Sigmoid colon (tissue), 7 donors: ENCODE data around the gene ADCY3. TPM values are rescaled to one million over a fixed set of nuclear protein-coding genes. Genes with fewer than 3 reads are reported as not detected.

Experiments
- DNase-seq: peaks from one replicate; pipeline ENCODE4 v3.0.0-alpha.2; 2019
- H3K27ac ChIP-seq, 4 donors: fragments of 200-600 bp; sonication (generic); one replicate each; pipeline ENCODE4 v1.5.1; 2016 to 2019; ENCODE audit warnings: mild to moderate bottlenecking in 1 of 4
- H3K27me3 ChIP-seq, 3 donors: fragments of 200-600 bp; sonication (generic); one replicate each; pipeline ENCODE4 v1.5.1; 2019; ENCODE audit warnings: mild to moderate bottlenecking in 1 of 3
- H3K36me3 ChIP-seq, 4 donors: fragments of 200-600 bp; sonication (generic); one replicate each; pipeline ENCODE4 v1.5.1; 2016 to 2019
- H3K4me1 ChIP-seq, 4 donors: fragments of 200-600 bp; sonication (generic); one replicate each; pipeline ENCODE4 v1.5.1; 2017 to 2019
- H3K4me3 ChIP-seq, 4 donors: fragments of 200-600 bp; sonication (generic); one replicate each; pipeline ENCODE4 v1.5.1; 2017 to 2019; ENCODE audit warnings: mild to moderate bottlenecking in 2 of 4, moderate library complexity in 1 of 4
- H3K9me3 ChIP-seq, 4 donors: fragments of 200-600 bp in 3 of 4; sonication (generic) in 3 of 4; one replicate each; pipeline versions ENCODE4 v1.5.1 to v1.6.1; 2013 to 2019
- EP300 ChIP-seq, 4 donors: sonication (generic); formaldehyde crosslinking; IDR thresholded peaks; one replicate each; pipeline ENCODE4 v1.6.1; 2017; ENCODE audit warnings: antibody characterized with exemption in 4 of 4
- POLR2A ChIP-seq, 2 donors: fragments of 450-650 bp; IDR thresholded peaks; one replicate each; pipeline ENCODE4 v1.6.1; 2016; ENCODE audit warnings: antibody characterized with exemption in 2 of 2, mild to moderate bottlenecking in 2 of 2, moderate library complexity in 2 of 2
- POLR2AphosphoS5 ChIP-seq, 4 donors: sonication (generic); formaldehyde crosslinking; IDR thresholded peaks; one replicate each; pipeline ENCODE4 v1.6.1; 2017; ENCODE audit warnings: antibody characterized with exemption in 4 of 4
- WGBS, 2 donors: extraction: QIAGEN DNeasy Blood & Tissue Kit; methylation state at CpG; one replicate each; pipeline ENCODE4 v1.1.7; 2013; 5-methylcytosine and 5-hydroxymethylcytosine counted together
- intact Hi-C: fragments of 100-400 bp; cut with DNase I; formaldehyde crosslinking; loops from one replicate; pipeline ENCODE4 v1.15.1; 2023
- polyA plus RNA-seq, 3 donors: library from polyadenylated mRNA; stranded (reverse); fragments of 200-250 nt; gene quantifications; one replicate each; pipeline ENCODE4 v1.2.3, GENCODE V29; 2013
- total RNA-seq, 4 donors: library from RNA; depleted of rRNA; stranded (reverse); fragments of >200 nt; gene quantifications; one replicate each; pipeline ENCODE4 v1.1.0, GENCODE V29; 2016
- TF ChIP-seq, protein P1 (sequence below), 4 experiments: fragments of 450-650 bp in 3 of 4; fragments of 200-600 bp in 1 of 4; IDR thresholded peaks; one replicate each; pipeline ENCODE4 v1.5.1; 2016 to 2019; ENCODE audit warnings: antibody characterized with exemption in 4 of 4, mild to moderate bottlenecking in 3 of 4, moderate library complexity in 2 of 4
- donor health status: healthy with polysubstance abuse.
- donor health status: Bipolar disorder and iron deficiency.
- donor health status: healthy.

The ADCY3 gene
- total and polyA plus RNA-seq, 7 donors, result 3.5 to 43.8 (median 17.5) TPM

DNA sequence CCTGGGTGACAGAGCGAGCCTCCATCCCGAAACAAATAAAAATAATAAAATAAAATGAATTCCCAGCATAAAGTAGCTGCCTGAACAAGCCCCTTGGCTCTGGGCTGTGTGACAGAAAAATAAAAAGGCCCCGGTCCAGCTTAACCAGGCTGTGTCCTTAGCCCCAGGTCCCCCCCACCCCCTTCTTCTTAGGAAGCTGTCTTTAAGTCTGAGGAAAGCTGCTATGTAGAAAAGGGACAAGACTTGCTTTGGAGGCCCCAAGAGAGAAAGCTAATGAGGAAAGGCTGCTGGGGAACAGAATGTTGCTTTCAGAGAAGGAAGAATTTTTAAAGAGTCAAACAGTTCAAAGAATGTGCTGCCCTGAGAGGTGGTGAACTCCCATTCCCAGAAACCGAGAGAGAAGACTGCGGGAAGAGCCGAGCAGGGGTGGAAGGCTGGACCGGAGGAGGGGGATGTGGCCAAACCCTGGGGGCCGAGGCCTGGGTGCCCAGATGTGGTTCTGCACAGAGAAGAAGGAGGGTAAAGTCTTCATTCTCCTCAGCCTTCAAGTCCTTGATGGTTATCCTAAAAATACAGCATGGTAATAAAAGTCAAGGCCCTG lies 64.9 kb downstream of the ADCY3 start:
- H3K27me3 ChIP-seq, result no peaks in the 10 kb centered on the region
- peak; percentile 53 for DNase-seq
- intact Hi-C loops, result no loop called here
- peaks cover 0 to 10% (median 0%) of the 10 kb centered on the region in 4 donors for H3K4me1 ChIP-seq
- H3K27ac ChIP-seq, result peak overlapping the region; percentile 41 to 65 (median 54)
- no peaks in the 10 kb centered on the region for H3K9me3 ChIP-seq
- no peaks in the 10 kb centered on the region for H3K36me3 ChIP-seq
- 87 to 90% methylated on average over 8 of the region's 8 CpGs for WGBS, 2 donors
- TF ChIP-seq EP300 (IDR thresholded peaks at IDR 0.05), result peak in 1 of 4 donors; percentile 46
- peak in 2 of 4 donors; percentile 5 to 31 for TF ChIP-seq POLR2AphosphoS5 (IDR thresholded peaks at IDR 0.05)
- TF ChIP-seq POLR2A (IDR thresholded peaks at IDR 0.05), result no peak
- TF ChIP-seq, protein P1, sequence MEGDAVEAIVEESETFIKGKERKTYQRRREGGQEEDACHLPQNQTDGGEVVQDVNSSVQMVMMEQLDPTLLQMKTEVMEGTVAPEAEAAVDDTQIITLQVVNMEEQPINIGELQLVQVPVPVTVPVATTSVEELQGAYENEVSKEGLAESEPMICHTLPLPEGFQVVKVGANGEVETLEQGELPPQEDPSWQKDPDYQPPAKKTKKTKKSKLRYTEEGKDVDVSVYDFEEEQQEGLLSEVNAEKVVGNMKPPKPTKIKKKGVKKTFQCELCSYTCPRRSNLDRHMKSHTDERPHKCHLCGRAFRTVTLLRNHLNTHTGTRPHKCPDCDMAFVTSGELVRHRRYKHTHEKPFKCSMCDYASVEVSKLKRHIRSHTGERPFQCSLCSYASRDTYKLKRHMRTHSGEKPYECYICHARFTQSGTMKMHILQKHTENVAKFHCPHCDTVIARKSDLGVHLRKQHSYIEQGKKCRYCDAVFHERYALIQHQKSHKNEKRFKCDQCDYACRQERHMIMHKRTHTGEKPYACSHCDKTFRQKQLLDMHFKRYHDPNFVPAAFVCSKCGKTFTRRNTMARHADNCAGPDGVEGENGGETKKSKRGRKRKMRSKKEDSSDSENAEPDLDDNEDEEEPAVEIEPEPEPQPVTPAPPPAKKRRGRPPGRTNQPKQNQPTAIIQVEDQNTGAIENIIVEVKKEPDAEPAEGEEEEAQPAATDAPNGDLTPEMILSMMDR (IDR thresholded peaks at IDR 0.05), result no peak
- no peak overlapping the region for H3K4me3 ChIP-seq

DNA sequence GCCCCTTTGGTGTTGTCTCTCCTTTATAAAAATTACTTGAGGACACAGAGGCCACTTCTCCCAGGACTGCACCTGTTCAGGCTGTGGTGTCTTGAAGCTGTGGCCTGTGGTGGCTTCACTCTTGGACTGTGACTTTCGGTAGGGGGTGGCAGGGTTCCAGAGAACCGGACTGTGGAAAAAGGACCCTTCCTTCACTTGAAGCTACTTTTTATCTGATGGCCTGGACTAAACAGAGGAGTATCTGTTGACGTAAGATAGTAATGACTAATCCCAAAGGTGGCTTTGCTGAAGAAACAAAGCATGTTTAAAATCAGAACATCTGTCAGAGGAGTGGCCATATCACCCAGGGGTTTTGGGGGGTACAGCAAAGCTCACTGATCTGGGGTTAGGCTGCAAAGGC lies 66.0 kb downstream of the ADCY3 start:
- Histone ChIP-seq H3K4me3 (no peak overlapping the region), H3K36me3 (no peaks in the 10 kb centered on the region), H3K27ac (peak overlapping the region in 3 of 4 donors; percentile 0 to 65 (median 50)), H3K27me3 (no peaks in the 10 kb centered on the region), H3K4me1 (peaks cover 0 to 10% (median 0%) of the 10 kb centered on the region in 4 donors), H3K9me3 (no peaks in the 10 kb centered on the region)
- TF ChIP-seq POLR2A (IDR thresholded peaks at IDR 0.05) (no peak), EP300 (IDR thresholded peaks at IDR 0.05) (no peak), POLR2AphosphoS5 (IDR thresholded peaks at IDR 0.05) (no peak)
- TF ChIP-seq, protein P1 (IDR thresholded peaks at IDR 0.05), result no peak
- 88 to 93% methylated on average over 3 of the region's 3 CpGs for WGBS, 2 donors
- intact Hi-C loops, result no loop called here
- DNase-seq, result no peak

DNA sequence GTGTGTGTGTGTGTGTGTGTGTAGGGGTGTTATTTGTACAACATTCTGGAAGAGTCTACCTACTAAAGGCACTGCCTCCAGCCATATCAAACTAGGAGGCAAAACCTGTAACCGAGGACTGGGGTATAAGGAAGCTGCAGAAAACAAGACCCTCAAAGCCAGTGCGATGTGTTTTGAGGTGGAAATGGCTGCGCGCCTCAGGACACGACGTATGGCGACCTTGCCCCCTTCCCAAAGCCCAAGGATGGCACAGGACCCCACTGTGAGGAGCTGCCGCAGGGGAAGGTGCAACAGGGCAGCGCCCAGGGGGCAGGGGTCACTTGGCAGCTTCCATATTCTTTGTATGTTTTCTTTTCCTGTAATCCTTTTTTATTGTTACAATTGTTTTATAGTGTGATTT lies 67.0 kb downstream of the ADCY3 start:
- no peak overlapping the region for H3K4me3 ChIP-seq
- peaks cover 0 to 10% (median 0%) of the 10 kb centered on the region in 4 donors for H3K4me1 ChIP-seq
- 78 to 94% methylated on average over 9 of the region's 9 CpGs for WGBS, 2 donors
- H3K27me3 ChIP-seq, result no peaks in the 10 kb centered on the region
- TF ChIP-seq POLR2AphosphoS5 (IDR thresholded peaks at IDR 0.05), result no peak
- TF ChIP-seq EP300 (IDR thresholded peaks at IDR 0.05), result no peak
- TF ChIP-seq POLR2A (IDR thresholded peaks at IDR 0.05), result no peak
- TF ChIP-seq, protein P1 (IDR thresholded peaks at IDR 0.05), result no peak
- intact Hi-C loops, result no loop called here
- no peak for DNase-seq
- no peaks in the 10 kb centered on the region for H3K9me3 ChIP-seq
- no peaks in the 10 kb centered on the region for H3K36me3 ChIP-seq
- H3K27ac ChIP-seq, result no peak overlapping the region

DNA sequence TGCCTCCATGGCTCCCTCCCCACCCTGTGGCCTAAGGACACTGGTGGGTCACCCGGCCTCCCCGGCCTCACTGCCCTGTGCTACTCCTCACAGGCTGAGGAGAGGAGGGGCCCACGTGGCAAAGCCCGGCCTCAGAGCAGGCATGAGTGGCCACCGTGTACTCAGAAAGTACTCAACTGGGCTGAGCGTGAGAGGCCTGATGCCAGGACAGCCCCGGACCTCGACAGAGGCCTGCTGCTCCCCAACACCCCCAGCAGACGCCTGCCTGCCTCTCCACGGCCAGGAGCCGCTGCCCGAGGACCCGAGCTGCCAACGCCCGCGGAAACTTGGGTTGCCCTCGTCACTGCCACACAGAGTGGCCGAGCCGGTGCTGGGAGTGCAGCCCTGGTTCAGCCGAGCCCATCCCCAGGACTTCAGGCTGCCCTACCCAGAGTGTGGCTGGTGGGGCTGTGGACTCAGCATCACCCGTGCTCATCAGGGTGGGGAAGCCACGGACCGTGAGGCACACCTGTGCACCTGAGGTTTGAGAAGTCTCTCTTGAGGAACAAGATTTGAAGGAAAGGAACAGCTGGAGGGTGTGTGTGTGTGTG lies 67.5 kb downstream of the ADCY3 start:
- DNase-seq, result no peak
- Histone ChIP-seq H3K9me3 (no peaks in the 10 kb centered on the region), H3K4me3 (no peak overlapping the region), H3K36me3 (no peaks in the 10 kb centered on the region), H3K4me1 (peaks cover 0 to 10% (median 0%) of the 10 kb centered on the region in 4 donors), H3K27me3 (no peaks in the 10 kb centered on the region), H3K27ac (peak overlapping the region in 1 of 4 donors; percentile 31)
- intact Hi-C loops, result no loop called here
- no peak for TF ChIP-seq EP300 (IDR thresholded peaks at IDR 0.05)
- no peak for TF ChIP-seq POLR2AphosphoS5 (IDR thresholded peaks at IDR 0.05)
- no peak for TF ChIP-seq POLR2A (IDR thresholded peaks at IDR 0.05)
- TF ChIP-seq, protein P1 (IDR thresholded peaks at IDR 0.05), result no peak
- WGBS, 2 donors, result 93 to 95% methylated on average over 23 of the region's 23 CpGs
